Measurements from ENCODE around the gene MTUS2. TPM values are rescaled to one million over a fixed set of nuclear protein-coding genes. Genes with fewer than 3 reads are reported as not detected.
A peak's percentile ranks its signal among the peaks of the same experiment; 100 is the strongest.

MTUS2 gene
- total RNA-seq, 4 donors from 2014 or later, result 0.44 to 1.1 (median 0.48) TPM; not detected in 1

- DNase-seq (ENCODE audit: low spot score), result no peak
- TF ChIP-seq CTCF (IDR thresholded peaks at IDR 0.05), result no peak
- no peak for ATAC-seq (ENCODE audit: low FRiP score)
These were observed 2.9 kb upstream of the MTUS2 start for GRCh38 chr13:28817204-28817603.

GRCh38 chr13:28819046-28819730 is 951 bp upstream of the MTUS2 start:
- TF ChIP-seq CTCF (IDR thresholded peaks at IDR 0.05), result no peak
- ATAC-seq (ENCODE audit: low FRiP score) (no peak), DNase-seq (ENCODE audit: low spot score) (no peak)

- TF ChIP-seq CTCF (IDR thresholded peaks at IDR 0.05), result no peak
- ATAC-seq (ENCODE audit: low FRiP score) (peak; percentile 85), DNase-seq (ENCODE audit: low spot score) (no peak)
These were observed 422 bp upstream of the MTUS2 start for GRCh38 chr13:28819735-28820098.

- DNase-seq (ENCODE audit: low spot score), result no peak
- TF ChIP-seq CTCF (IDR thresholded peaks at IDR 0.05), result no peak
- no peak for ATAC-seq (ENCODE audit: low FRiP score)
These were observed 2.0 kb downstream of the MTUS2 start for GRCh38 chr13:28822151-28822550.

GRCh38 chr13:28822801-28823200 is 2.7 kb downstream of the MTUS2 start:
- ATAC-seq (ENCODE audit: low FRiP score), result no peak

GRCh38 chr13:28825379-28825778 is 5.2 kb downstream of the MTUS2 start:
- ATAC-seq (ENCODE audit: low FRiP score), result no peak

More at GRCh38 chr13:28822801-28823200, 2.7 kb downstream of the MTUS2 start:
- no peak for TF ChIP-seq CTCF (IDR thresholded peaks at IDR 0.05)
- no peak for DNase-seq (ENCODE audit: low spot score)

More at GRCh38 chr13:28825379-28825778, 5.2 kb downstream of the MTUS2 start:
- DNase-seq (ENCODE audit: low spot score), result no peak
- TF ChIP-seq CTCF (IDR thresholded peaks at IDR 0.05), result no peak
